HG03066 (cell line): ENCODE results near the gene GNG7.
"Not testable (repeated sequence)": the region's sequence is repeated elsewhere in the genome, so short reads cannot be mapped to it uniquely, and the experiment has no call there.

ENCODE experiments used
- ATAC-seq: cut with Tn5 transposase; IDR thresholded peaks from one replicate; pipeline ENCODE4 v1.9.1; 2021; ENCODE audit warnings: low read depth; ENCODE audit not compliant: unreplicated experiment

The GNG7 gene

DNA sequence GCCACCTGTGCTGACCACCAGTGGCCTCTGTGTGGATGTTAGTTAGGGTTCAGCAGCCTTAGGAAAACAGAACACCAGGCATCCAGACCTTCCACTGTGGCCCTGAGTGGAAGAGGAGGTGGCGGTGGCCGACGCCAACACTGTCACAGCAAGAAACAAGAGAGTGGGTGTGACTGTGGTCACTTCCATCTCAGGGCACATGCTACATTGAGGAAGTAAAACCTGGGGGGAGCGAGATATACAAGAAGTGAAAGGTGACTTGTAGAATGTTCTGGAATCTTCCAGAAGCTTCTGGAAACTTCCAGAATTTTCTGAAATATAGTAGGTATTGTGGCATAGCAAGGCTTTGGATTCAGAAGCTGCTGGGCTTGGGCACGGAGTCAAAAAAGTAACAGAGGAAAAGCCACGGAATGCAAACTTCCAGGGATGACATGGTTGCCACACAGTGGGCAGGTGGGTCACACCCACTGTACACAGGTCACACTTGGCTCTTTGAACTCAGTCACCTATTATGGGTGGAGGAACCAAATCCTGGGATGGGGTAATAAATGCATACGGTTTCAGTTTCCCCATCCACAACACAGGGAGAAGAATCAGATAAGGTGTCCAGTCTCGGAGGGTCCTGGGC is 24.3 kb downstream of the GNG7 start:
- ATAC-seq = no peak

DNA sequence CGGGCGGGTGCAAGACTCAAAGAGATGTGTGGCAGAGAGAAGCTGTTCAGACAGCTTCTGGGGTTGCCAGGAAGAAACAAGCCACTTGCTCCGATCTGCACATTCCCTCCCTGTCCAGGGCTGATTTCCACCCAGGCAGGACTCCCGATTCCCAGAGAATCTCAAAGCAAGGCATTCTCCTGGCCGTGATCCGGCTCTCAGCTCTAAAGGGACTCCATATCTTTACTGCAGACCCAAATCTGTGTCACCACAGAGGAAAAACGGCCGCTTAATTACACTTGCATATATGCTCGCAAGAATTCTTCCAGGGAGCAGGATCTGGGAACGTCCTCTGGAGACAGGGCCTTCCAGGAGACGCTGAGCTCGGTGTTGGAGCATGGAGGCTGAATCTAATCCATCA is 25.7 kb downstream of the GNG7 start:
- no peak for ATAC-seq

- ATAC-seq = no peak
These were observed 26.6 kb downstream of the GNG7 start for GRCh38 chr19:2675892-2676291.

DNA sequence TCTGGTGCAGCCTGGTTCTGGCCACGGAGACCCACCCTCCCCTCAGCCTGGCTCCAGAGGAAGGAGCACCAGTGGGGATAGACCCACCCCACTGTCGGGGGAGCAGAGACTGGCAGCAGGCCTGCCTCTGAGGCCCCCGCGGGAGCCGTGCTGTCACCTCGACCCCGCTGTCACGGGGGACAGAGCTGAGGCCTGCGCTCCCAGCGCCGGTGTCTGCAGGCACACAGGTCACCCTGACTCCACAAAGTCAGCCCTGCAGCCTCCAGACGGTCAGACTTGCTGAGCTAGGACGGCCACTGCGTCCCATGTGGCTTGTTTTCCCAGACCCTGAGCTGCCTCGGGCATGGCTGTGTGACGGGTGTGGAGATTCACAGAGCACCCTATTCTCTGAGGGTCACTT is 32.3 kb downstream of the GNG7 start:
- ATAC-seq = no peak

DNA sequence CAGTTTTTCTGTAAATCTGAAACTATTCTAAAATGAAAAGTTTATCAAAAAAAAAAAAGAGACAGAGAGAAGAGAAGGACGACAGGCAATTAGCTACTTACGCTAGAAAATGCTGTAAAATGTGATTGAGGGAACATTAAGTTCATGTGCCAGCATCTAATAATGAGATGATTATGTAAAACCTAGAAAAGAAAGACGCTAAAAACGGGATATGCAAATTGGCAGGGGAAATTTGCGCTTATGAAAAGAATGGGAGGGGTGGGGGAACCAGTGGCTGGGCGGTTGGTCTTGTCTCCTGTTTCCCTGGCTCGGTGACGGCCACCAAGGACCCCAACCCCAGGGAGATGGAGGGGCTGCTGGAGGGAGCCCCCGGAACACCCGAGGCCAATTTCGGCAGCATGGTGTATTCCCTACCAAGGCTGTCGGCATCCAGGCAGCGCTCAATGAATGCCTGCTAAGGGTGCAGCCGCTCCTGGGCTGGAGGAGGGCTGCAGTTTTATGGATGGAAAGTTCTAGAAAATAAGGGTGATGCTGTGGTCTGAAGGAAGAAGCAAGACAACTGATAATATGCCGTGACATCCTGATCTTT is 34.2 kb downstream of the GNG7 start:
- no peak for ATAC-seq

DNA sequence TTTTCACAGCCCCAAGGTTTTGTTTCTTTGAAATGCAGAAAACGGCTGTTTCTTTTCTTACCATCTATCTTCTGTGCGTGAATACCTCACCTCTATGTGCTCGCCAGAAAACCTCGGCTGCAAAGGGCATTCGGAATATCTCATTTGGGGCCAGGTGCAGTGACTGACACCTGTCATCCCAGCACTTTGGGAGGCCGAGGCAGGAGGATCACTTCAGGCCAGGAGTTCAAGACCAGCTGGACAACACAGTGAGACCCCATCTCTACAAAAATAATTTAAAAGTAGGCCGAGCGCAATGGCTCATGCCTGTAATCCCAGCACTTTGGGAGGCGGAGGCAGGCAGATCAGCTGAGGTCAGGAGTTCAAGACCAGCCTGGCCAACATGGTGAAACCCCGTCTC is 35.1 kb downstream of the GNG7 start:
- not testable (repeated sequence) for ATAC-seq

GRCh38 chr19:2666344-2666994 is 36.0 kb downstream of the GNG7 start:
- ATAC-seq = no peak

GRCh38 chr19:2665103-2665502 is 37.4 kb downstream of the GNG7 start:
- no peak for ATAC-seq

DNA sequence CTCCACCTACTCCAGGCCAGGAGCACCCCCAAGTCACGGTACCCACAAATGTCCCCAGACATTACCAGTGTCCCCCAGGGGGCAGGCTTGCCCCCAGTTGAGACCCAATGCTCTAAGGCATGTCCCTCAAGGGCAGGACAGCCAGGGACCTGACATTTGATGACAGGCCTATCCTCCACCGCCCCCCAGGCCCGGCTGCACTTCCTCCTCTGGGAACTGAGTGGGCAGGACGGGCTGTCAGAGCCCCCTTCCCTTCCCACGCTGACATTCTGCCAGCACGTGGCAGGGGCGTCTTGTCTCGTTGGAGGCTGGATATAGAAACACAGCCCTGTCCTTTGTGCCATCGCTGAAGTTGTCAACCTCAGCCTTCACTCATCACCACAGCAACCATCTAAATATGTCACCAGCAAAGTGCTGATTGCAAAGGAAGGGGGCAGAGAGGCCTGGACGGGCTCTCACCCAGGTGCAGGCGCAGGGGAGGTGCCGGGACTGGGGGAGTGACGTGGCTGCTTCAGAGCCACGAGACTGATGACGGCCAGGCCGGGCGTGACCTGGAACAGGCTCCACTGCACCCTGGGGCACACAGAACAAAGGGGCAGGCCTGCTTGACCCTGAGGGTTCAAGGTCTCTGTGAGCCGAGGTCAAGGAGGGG is 38.4 kb downstream of the GNG7 start:
- peak; percentile 79 for ATAC-seq

- no peak for ATAC-seq
These were observed 40.9 kb downstream of the GNG7 start for GRCh38 chr19:2661615-2662014.

DNA sequence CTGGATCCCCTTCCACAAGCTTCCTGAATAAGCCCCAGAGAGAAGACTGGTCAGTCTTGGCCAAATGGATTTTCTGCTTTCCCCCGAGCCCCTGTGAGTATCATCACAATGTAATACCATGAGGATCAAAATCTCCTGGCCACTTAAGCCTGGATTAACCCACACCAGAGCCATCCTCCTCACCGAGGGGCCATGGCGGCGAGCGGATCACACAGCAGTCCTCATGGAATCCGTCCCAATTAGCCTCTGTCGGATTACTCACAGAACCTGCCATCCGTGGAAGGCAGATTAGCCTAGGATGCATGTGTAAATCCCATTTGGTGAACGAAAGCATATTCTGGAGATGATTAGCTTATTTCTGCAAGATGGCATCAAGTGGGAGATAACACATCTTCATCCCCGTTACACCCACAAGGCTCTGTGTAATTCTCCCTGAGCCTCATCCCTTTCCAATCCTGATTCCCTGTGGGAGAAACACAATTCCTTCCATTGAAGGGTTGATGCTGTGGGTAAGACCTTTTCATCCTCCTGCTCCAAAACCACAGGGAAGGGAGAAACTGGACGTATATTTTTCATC is 42.5 kb downstream of the GNG7 start:
- ATAC-seq = no peak

DNA sequence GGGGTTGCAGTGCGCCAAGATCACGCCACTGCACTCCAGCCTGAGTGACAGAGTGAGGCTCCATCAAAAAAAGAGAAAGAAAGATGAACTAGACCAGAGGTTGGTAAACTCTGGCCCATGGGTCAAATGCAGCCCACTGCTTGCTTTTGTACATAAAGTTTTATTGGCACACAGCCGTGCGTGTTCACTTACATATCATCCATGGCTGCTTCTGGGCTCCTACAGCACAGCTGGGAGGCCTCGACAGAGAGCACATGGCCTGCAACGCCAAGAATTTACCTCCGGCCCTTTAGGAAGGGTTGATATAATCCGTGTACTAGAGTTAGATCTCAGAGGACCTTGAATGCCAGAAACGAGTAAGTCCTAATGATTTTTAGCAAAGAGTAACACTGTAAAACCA is 46.0 kb downstream of the GNG7 start:
- no peak for ATAC-seq

- ATAC-seq = no peak
These were observed 48.5 kb downstream of the GNG7 start for GRCh38 chr19:2653710-2654707.

GRCh38 chr19:2653218-2653617 is 49.3 kb downstream of the GNG7 start:
- ATAC-seq = no peak

GRCh38 chr19:2652504-2653099 is 49.9 kb downstream of the GNG7 start:
- no peak for ATAC-seq

GRCh38 chr19:2651002-2651733 is 51.3 kb downstream of the GNG7 start:
- ATAC-seq = not testable (repeated sequence)

GRCh38 chr19:2650515-2650914 is 52.0 kb downstream of the GNG7 start:
- ATAC-seq = no peak

DNA sequence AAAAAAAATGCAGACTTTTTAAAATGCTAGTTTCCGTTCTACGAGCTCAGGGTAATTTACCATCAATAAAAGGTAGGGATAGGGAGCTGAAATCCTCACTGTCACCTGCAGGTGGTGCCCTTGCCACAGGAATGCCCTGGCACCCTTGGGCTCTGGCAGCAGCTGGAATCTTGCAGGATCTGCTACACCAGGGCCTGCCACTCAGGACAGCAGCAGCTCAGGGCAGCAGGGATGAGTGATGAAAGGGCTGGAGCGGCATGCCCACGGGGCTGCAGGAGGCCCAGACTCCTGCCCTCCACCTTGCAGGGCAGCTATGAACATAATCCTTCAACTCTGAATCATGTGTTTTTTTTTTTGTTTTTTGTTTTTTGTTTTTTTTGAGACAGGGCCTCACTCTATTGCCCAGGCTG is 54.0 kb downstream of the GNG7 start:
- ATAC-seq = no peak

- ATAC-seq = no peak
These were observed 54.4 kb downstream of the GNG7 start for GRCh38 chr19:2648099-2648498.
